ENCODE measurements around the gene RELT.

RELT gene

DNA sequence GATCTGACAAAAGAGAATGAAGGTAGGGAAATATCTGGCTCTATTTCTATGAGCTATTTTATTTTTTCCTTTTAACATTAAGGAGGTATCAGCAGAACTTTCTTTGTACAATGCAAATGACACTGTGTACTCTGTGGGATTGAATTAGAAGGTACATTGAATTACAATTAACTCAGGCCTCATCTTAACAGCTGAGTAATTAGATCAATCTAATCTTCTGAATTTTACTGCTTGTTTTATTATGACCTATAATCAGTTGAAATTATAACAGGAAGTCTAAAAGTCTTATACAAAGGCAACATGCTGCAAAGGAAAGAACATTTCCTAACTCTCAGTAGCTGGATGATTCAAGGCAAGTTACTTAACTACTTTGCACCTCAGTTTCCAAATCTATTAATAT, 69.8 kb downstream of the RELT start:
- Histone ChIP-seq H3K9ac (ENCODE audit: low read length) (no peak overlapping the region), H4K20me1 (ENCODE audit: insufficient read depth, low read length) (no peaks in the 10 kb centered on the region), H3K4me3 (ENCODE audit: low read length) (no peak overlapping the region), H3K4me2 (ENCODE audit: low read depth, low read length) (no peak overlapping the region), H3F3A (ENCODE audit: insufficient read depth, low read length) (no peaks in the 10 kb centered on the region), H3K9me2 (replicated peaks; ENCODE audit: insufficient read depth, low read length) (no peaks in the 10 kb centered on the region), H3K36me3 (replicated peaks; ENCODE audit: insufficient read depth, low read length) (no peaks in the 10 kb centered on the region), H3K79me2 (ENCODE audit: low read length) (no peaks in the 10 kb centered on the region), H2AFZ (ENCODE audit: low read length) (no peak overlapping the region), H3K27me3 (replicated peaks; ENCODE audit: insufficient read depth, low read length) (no peaks in the 10 kb centered on the region), H3K9me3 (replicated peaks; ENCODE audit: insufficient read depth, low read length) (no peaks in the 10 kb centered on the region), H3K27ac (ENCODE audit: low read length) (no peak overlapping the region), H3K4me1 (ENCODE audit: low read length) (no peaks in the 10 kb centered on the region)
- no peak for DNase-seq
- TF ChIP-seq EZH2 (optimal IDR thresholded peaks at IDR 0.05; ENCODE audit: low read depth, low read length), result no peak
- TF ChIP-seq, protein P1, sequence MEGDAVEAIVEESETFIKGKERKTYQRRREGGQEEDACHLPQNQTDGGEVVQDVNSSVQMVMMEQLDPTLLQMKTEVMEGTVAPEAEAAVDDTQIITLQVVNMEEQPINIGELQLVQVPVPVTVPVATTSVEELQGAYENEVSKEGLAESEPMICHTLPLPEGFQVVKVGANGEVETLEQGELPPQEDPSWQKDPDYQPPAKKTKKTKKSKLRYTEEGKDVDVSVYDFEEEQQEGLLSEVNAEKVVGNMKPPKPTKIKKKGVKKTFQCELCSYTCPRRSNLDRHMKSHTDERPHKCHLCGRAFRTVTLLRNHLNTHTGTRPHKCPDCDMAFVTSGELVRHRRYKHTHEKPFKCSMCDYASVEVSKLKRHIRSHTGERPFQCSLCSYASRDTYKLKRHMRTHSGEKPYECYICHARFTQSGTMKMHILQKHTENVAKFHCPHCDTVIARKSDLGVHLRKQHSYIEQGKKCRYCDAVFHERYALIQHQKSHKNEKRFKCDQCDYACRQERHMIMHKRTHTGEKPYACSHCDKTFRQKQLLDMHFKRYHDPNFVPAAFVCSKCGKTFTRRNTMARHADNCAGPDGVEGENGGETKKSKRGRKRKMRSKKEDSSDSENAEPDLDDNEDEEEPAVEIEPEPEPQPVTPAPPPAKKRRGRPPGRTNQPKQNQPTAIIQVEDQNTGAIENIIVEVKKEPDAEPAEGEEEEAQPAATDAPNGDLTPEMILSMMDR (IDR thresholded peaks at IDR 0.05; ENCODE audit: low read length), result no peak
- TF ChIP-seq EZH2phosphoT487 (IDR thresholded peaks at IDR 0.05; ENCODE audit: low read length), result no peak

DNA sequence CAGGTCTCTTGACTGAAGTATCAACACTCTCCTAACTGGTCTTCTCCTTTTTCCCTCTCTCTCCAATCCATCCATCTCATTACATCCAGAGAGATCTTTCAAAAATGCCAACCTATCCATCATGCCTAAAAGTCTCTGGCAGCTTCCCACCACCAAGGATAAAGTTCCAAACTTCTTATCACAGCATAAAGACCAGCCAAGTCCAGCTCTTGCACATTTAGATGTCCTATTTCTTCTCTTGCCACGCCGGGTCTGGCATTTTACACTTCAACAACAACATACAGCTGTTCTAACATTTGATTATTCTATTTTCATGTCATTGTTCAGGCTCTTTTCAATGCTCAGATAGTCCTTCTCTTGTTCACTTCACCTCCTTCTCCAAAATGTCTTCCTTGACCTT, 70.6 kb downstream of the RELT start:
- TF ChIP-seq EZH2 (optimal IDR thresholded peaks at IDR 0.05; ENCODE audit: low read depth, low read length) (no peak), EZH2phosphoT487 (IDR thresholded peaks at IDR 0.05; ENCODE audit: low read length) (no peak)
- TF ChIP-seq, protein P1 (IDR thresholded peaks at IDR 0.05; ENCODE audit: low read length), result no peak
- H3K4me3 ChIP-seq (ENCODE audit: low read length), result no peak overlapping the region
- no peaks in the 10 kb centered on the region for H3K79me2 ChIP-seq (ENCODE audit: low read length)
- H3K9me3 ChIP-seq (replicated peaks; ENCODE audit: insufficient read depth, low read length), result no peaks in the 10 kb centered on the region
- no peak overlapping the region for H3K4me2 ChIP-seq (ENCODE audit: low read depth, low read length)
- no peak overlapping the region for H3K27ac ChIP-seq (ENCODE audit: low read length)
- H2AFZ ChIP-seq (ENCODE audit: low read length), result no peak overlapping the region
- no peaks in the 10 kb centered on the region for H3F3A ChIP-seq (ENCODE audit: insufficient read depth, low read length)
- DNase-seq, result no peak
- no peaks in the 10 kb centered on the region for H3K27me3 ChIP-seq (replicated peaks; ENCODE audit: insufficient read depth, low read length)
- no peaks in the 10 kb centered on the region for H3K9me2 ChIP-seq (replicated peaks; ENCODE audit: insufficient read depth, low read length)
- no peak overlapping the region for H3K9ac ChIP-seq (ENCODE audit: low read length)
- H4K20me1 ChIP-seq (ENCODE audit: insufficient read depth, low read length), result no peaks in the 10 kb centered on the region
- no peaks in the 10 kb centered on the region for H3K36me3 ChIP-seq (replicated peaks; ENCODE audit: insufficient read depth, low read length)
- H3K4me1 ChIP-seq (ENCODE audit: low read length), result no peaks in the 10 kb centered on the region

Data from MM.1S (cell line).